GM23248 (cell line): ENCODE results near the gene NSUN2. TPM values are rescaled to one million over a fixed set of nuclear protein-coding genes. Genes with fewer than 3 reads are reported as not detected.

ENCODE experiments used
- DNase-seq: peaks from one replicate; pipeline ENCODE4 v3.0.0-alpha.2; 2015
- H2AFZ ChIP-seq: fragments of 200-600 bp; sonication (generic); 2 replicates; pipeline ENCODE4 v1.6.1; 2016; ENCODE audit warnings: antibody characterized with exemption
- H3F3A ChIP-seq: fragments of 200-600 bp; sonication (generic); 2 replicates; pipeline ENCODE4 v1.6.1; 2016; ENCODE audit warnings: mild to moderate bottlenecking, antibody characterized with exemption, mixed run types; ENCODE audit not compliant: insufficient read depth
- H3K27ac ChIP-seq: fragments of 200-600 bp; sonication (generic); 2 replicates; pipeline ENCODE4 v1.5.1; 2016; ENCODE audit warnings: mild to moderate bottlenecking
- H3K27me3 ChIP-seq: fragments of 200-600 bp; sonication (generic); replicated peaks from 2 replicates; pipeline ENCODE4 v1.6.1; 2016; ENCODE audit warnings: mild to moderate bottlenecking; ENCODE audit not compliant: insufficient read depth
- H3K36me3 ChIP-seq: fragments of 200-600 bp; sonication (generic); 2 replicates; pipeline ENCODE4 v1.6.1; 2016; ENCODE audit warnings: low read depth, mild to moderate bottlenecking
- H3K4me1 ChIP-seq: fragments of 200-600 bp; sonication (generic); 2 replicates; pipeline ENCODE4 v1.6.1; 2016; ENCODE audit warnings: mild to moderate bottlenecking; ENCODE audit not compliant: insufficient read depth
- H3K4me2 ChIP-seq: fragments of 200-600 bp; sonication (generic); one replicate; pipeline ENCODE4 v1.6.1; 2016; ENCODE audit warnings: mild to moderate bottlenecking; ENCODE audit not compliant: unreplicated experiment
- H3K4me3 ChIP-seq: fragments of 200-600 bp; sonication (generic); 2 replicates; pipeline ENCODE4 v1.5.1; 2016; ENCODE audit warnings: mild to moderate bottlenecking
- H3K79me2 ChIP-seq: fragments of 200-600 bp; sonication (generic); 2 replicates; pipeline ENCODE4 v1.6.1; 2016; ENCODE audit warnings: mild to moderate bottlenecking; ENCODE audit not compliant: insufficient read depth
- H3K9ac ChIP-seq: fragments of 200-600 bp; sonication (generic); 2 replicates; pipeline ENCODE4 v1.6.1; 2016; ENCODE audit warnings: mild to moderate bottlenecking
- H3K9me2 ChIP-seq: fragments of 200-600 bp; sonication (generic); 2 replicates; pipeline ENCODE4 v1.6.1; 2016; ENCODE audit warnings: mixed run types, mild to moderate bottlenecking, moderate library complexity; ENCODE audit not compliant: insufficient read depth
- H3K9me3 ChIP-seq: fragments of 200-600 bp; sonication (generic); one replicate; pipeline ENCODE4 v1.6.1; 2017; ENCODE audit warnings: low read depth
- H4K20me1 ChIP-seq: fragments of 200-600 bp; sonication (generic); 2 replicates; pipeline ENCODE4 v1.6.0; 2016; ENCODE audit not compliant: insufficient read depth
- EZH2 ChIP-seq: fragments of 200-600 bp; sonication (generic); IDR thresholded peaks from 2 replicates; pipeline ENCODE4 v1.6.1; 2018; ENCODE audit warnings: antibody characterized with exemption, mild to moderate bottlenecking; ENCODE audit not compliant: insufficient read depth, poor library complexity, severe bottlenecking
- EZH2phosphoT487 ChIP-seq: fragments of 200-600 bp; sonication (generic); IDR thresholded peaks from 2 replicates; pipeline ENCODE4 v1.6.1; 2018; ENCODE audit warnings: antibody characterized with exemption, moderate library complexity, mild to moderate bottlenecking, low read depth; ENCODE audit not compliant: insufficient read depth
- WGBS, 2 experiments: methylation state at CpG; one replicate each; pipeline ENCODE4 v1.1.6; 2015 to 2017; ENCODE audit warnings: low lambda C conversion rate in 2 of 2, low coverage in 1 of 2; ENCODE audit errors: missing lambda C conversion rate in 2 of 2; 5-methylcytosine and 5-hydroxymethylcytosine counted together
- in situ Hi-C: fragments of 300-500 bp; cut with MboI; formaldehyde crosslinking; loops from 2 replicates; pipeline ENCODE4 v1.15.0; 2020
- polyA plus RNA-seq: library from polyadenylated mRNA; unstranded; fragments of >200 nt; fragmentation: Nextera tagmentation; extraction: Ambion mirVana; gene quantifications from 2 replicates; pipeline ENCODE4 v1.2.1, GENCODE V29; 2016
- total RNA-seq: library from RNA; depleted of rRNA; stranded (reverse); fragments of >200 nt; shearing (Covaris generic); gene quantifications from 2 replicates; pipeline ENCODE4 v1.2.3, GENCODE V29; 2014

Gene NSUN2
- total and polyA plus RNA-seq, 2 experiments from 2014 or later, result 48.2 to 51.0 TPM

DNA sequence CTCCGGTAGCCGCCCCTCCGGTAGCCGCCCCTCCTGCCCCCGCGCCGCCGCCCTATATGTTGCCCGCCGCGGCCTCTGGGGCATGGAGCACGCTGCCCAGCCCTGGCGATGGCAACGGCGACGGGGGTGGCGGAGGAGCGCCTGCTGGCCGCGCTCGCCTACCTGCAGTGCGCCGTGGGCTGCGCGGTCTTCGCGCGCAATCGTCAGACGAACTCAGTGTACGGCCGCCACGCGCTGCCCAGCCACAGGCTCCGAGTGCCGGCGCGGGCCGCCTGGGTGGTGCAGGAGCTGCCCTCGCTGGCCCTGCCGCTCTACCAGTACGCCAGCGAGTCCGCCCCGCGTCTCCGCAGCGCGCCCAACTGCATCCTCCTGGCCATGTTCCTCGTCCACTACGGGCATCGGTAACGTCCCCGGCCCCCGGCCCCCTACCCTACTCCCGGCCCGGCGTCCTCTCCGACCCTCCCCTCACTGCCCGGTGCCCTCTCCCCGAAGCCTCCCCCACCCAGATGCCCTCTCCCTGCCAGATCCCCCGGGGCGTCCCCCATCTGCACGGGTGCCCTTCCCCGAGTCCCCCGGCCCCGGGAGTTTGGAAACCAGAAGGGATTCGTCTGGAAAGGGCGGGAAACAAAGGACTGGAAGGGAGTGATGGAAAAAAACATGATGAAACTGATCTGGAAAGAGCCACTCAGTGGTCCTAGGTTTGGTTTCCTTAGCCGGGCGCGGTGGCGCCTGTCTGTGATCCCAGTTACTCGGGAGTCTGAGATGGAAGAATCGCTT is 813 bp upstream of the NSUN2 start:
- H3K79me2 ChIP-seq, result peaks cover 91% of the 10 kb centered on the region
- H2AFZ ChIP-seq, result peak overlapping the region; percentile 90
- peaks cover 15% of the 10 kb centered on the region for H3K4me1 ChIP-seq
- H3F3A ChIP-seq, result no peaks in the 10 kb centered on the region
- H3K4me3 ChIP-seq, result peak overlapping the region; percentile 82
- H3K27ac ChIP-seq, result peak overlapping the region; percentile 93
- no peaks in the 10 kb centered on the region for H3K27me3 ChIP-seq
- no peaks in the 10 kb centered on the region for H3K9me2 ChIP-seq
- peak overlapping the region; percentile 93 for H3K9ac ChIP-seq
- TF ChIP-seq EZH2 (no peak), EZH2phosphoT487 (no peak)
- in situ Hi-C loops, result loop anchor here (25.0 kb wide), 1 partner anchor 104 kb away; no protein-coding TSS in a partner anchor
- peak overlapping the region; percentile 83 for H3K4me2 ChIP-seq
- no peaks in the 10 kb centered on the region; the same call in 1 of the 2 replicates for H3K36me3 ChIP-seq
- 1 to 2% methylated on average over 35 to 74 of the region's 75 CpGs for WGBS, 2 experiments
- H4K20me1 ChIP-seq, result no peaks in the 10 kb centered on the region
- DNase-seq, result peak; percentile 80
- H3K9me3 ChIP-seq, result no peaks in the 10 kb centered on the region

DNA sequence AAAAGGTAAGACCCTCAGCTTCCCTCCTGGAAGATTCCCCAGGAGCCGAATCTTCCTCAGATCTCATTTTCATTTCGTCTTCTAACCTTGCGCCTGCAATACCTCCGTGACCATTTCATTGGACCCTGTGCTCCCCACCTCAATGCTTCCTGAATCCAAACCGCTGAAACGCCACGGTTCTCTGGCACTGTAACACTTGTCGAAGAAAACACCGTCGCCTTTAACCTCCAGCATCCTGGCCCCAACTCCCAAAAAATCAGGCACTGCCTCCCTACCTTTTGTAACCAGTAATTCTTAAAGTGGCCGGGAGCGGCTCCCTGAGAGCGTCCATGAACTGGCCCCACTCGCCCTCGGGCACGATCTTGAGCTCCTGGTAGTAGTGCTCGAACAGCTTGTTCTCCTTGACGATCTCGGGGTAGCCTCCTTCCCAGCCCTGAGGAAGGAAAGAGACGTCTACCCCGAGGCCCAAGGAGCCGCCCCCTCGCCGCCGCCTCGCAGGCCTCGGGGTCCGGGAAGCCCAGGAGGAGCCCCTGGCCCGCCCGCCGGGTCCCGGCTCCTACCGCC is 438 bp downstream of the NSUN2 start:
- Histone ChIP-seq H3K4me1 (peaks cover 15% of the 10 kb centered on the region), H3K27ac (peak overlapping the region; percentile 93), H3K9ac (peak overlapping the region; percentile 93), H4K20me1 (0 out of 2 replicates have a peak, but pooled peaks cover 1% of the 10 kb centered on the region), H3F3A (no peaks in the 10 kb centered on the region), H3K36me3 (peaks cover 7% of the 10 kb centered on the region), H2AFZ (peak overlapping the region; percentile 90), H3K9me2 (no peaks in the 10 kb centered on the region), H3K79me2 (peaks cover 91% of the 10 kb centered on the region), H3K9me3 (no peaks in the 10 kb centered on the region), H3K27me3 (no peaks in the 10 kb centered on the region), H3K4me2 (peak overlapping the region; percentile 81), H3K4me3 (peak overlapping the region; percentile 82)
- peak; percentile 76 for DNase-seq
- in situ Hi-C loops, result loop anchor here (25.0 kb wide), 1 partner anchor 105 kb away; no protein-coding TSS in a partner anchor
- no peak for TF ChIP-seq EZH2
- TF ChIP-seq EZH2phosphoT487, result no peak
- 1 to 3% methylated on average over 24 to 33 of the region's 33 CpGs for WGBS, 2 experiments

DNA sequence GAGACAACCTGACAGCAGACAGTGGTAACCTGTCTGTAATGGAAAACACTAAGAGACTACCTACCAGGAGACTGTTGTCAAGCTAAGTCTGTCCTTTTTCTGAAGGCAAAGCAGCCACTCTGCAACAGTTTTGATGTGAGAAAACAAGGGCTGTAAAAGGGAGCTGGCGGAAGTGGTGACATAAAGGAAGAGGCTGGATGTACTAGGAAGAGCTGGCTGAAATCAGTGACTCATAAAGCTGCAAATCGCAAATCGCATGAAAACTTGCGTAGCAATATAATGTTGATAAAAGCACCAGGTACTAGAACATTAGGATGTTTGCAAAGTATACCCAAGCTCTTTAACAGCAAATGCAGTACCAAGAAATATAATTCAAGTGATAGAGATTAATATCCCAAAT is 1.4 kb downstream of the NSUN2 start:
- H3F3A ChIP-seq, result no peaks in the 10 kb centered on the region
- no peak overlapping the region for H2AFZ ChIP-seq
- no peaks in the 10 kb centered on the region for H3K9me2 ChIP-seq
- peaks cover 91% of the 10 kb centered on the region for H3K79me2 ChIP-seq
- no peaks in the 10 kb centered on the region for H3K27me3 ChIP-seq
- whole genome bisulfite sequencing, 2 experiments, result 97 to 98% methylated on average over 4 of the region's 4 CpGs
- TF ChIP-seq EZH2 (no peak), EZH2phosphoT487 (no peak)
- no peaks in the 10 kb centered on the region for H3K9me3 ChIP-seq
- H3K27ac ChIP-seq, result no peak overlapping the region
- H4K20me1 ChIP-seq, result 0 out of 2 replicates have a peak, but pooled peaks cover 5% of the 10 kb centered on the region
- H3K9ac ChIP-seq, result peak overlapping the region; percentile 93
- peak overlapping the region; percentile 81 for H3K4me2 ChIP-seq
- DNase-seq, result peak; percentile 20
- H3K36me3 ChIP-seq, result peaks cover 10% of the 10 kb centered on the region
- in situ Hi-C loops, result loop anchor here (25.0 kb wide), 1 partner anchor 106 kb away; no protein-coding TSS in a partner anchor
- H3K4me1 ChIP-seq, result peaks cover 15% of the 10 kb centered on the region
- peak overlapping the region; percentile 82 for H3K4me3 ChIP-seq

DNA sequence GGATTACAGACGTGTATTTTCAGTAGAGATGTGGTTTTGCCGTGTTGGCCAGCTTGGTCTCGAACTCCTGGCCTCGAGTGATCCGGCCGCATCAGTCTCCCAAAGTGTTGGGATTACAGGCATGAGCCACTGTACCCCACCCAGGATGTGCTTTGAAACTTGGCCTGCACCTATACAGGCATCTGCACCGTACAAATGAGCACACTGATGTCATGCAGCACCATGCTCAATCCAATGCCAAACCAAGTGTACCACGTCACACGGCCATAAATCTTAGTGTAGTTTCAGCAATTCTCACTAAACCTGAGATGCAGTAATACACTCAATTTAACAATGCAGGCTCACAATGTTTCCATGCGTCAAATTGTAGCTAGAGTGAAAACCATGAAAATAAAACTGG is 6.3 kb downstream of the NSUN2 start:
- Histone ChIP-seq H4K20me1 (0 out of 2 replicates have a peak, but pooled peaks cover 5% of the 10 kb centered on the region), H3K4me3 (no peak overlapping the region), H3K79me2 (peaks cover 100% of the 10 kb centered on the region), H3K27me3 (no peaks in the 10 kb centered on the region), H3K9me3 (no peaks in the 10 kb centered on the region), H3K4me2 (no peak overlapping the region), H3K4me1 (peaks cover 5% of the 10 kb centered on the region), H3K36me3 (peaks cover 48% of the 10 kb centered on the region), H3K9me2 (no peaks in the 10 kb centered on the region), H2AFZ (no peak overlapping the region), H3K27ac (no peak overlapping the region), H3F3A (0 out of 2 replicates have a peak, but pooled peaks cover 6% of the 10 kb centered on the region), H3K9ac (no peak overlapping the region)
- no peak for DNase-seq
- no peak for TF ChIP-seq EZH2phosphoT487
- no peak for TF ChIP-seq EZH2
- in situ Hi-C loops, result loop anchor here (25.0 kb wide), 1 partner anchor 111 kb away; no protein-coding TSS in a partner anchor
- 77 to 81% methylated on average over 10 of the region's 10 CpGs for WGBS, 2 experiments
